ENCODE data around the gene CPVL.
"Not testable (repeated sequence)": the region's sequence is repeated elsewhere in the genome, so short reads cannot be mapped to it uniquely, and the experiment has no call there.

CPVL gene

DNA sequence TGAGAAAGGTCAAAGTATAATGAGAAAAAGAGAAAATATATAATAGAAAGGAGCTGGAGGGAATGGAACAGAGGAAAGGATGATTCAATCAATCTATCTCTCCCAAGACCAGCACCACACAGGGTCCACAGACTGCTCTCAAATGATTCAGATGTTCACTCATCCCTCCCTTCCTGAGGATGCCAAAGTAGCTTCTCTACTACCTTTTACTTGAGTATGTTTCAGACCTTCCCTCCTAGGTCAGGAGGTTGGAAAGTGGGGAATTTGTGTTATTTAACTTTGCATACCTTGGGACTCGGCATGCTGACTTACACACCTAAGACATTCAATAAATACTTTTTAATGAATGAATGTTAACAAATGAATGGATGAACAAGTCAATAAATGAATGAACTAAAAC, 30.6 kb downstream of the CPVL start:
- DNase-seq, result no peak

DNA sequence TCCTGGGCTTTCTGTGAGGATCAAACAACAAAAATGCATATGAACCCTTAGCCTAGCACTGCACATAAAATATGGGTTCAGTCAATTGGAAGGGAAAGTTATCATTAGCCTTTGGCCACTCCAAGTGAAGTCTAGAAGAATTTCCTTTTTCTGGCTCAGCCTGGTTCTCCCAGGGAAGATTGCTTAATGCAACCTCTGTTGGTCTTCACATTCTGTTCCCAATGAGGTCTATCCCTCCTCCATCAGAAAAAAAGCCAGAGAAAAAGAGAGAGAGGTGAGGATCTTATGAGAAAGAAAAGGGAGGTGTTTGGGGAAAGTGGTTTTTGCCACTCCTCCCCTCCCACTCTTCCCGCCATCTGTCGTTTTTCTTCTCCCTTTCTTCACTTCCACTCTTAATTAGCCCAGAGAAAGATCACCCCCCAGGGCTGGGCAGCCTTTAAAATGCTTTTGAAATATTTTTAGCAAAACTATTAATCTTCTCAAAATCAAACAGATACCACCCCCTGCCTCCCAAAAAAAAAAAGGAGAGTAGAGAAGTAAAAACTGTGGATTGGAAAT, 31.1 kb downstream of the CPVL start:
- DNase-seq, result no peak

GRCh38 chr7:29114266-29114665, 32.1 kb downstream of the CPVL start:
- not testable (repeated sequence) for DNase-seq

DNA sequence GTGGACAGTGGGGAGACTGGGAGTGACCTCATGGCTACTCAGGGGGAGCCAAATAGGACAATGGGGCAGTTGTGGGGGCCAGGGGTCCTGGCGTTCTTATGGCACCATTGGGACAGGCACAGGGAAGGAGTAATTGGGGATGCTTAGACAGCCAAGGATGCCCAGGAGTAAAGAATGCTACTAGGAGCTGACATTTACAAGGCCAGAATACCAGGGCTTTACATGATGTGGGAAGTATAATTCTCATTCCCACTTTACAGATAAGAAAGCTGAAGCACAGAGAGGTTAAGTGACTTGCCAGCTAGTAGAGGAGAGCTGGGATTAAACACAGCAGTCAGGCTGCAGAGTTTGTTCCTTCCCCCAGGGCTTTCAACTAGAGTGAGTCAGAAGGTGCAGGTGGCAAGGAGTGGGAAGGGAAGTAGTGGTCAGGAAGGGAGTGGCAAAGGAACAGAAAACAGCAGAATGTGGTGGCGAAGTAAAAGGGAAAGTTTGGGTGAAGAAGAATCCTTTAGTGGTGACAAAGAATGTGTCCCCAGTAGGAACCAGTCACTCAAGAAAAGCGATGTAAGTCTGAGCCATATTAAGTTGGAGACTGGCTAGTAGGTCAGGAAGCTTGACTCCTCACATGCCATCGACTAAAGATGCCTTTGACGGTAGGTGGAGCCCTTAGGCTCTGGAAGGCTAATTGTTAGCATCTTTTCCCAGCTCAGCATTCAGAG, 32.8 kb downstream of the CPVL start:
- DNase-seq, result no peak

GRCh38 chr7:29112721-29113120, 33.6 kb downstream of the CPVL start:
- no peak for DNase-seq

DNA sequence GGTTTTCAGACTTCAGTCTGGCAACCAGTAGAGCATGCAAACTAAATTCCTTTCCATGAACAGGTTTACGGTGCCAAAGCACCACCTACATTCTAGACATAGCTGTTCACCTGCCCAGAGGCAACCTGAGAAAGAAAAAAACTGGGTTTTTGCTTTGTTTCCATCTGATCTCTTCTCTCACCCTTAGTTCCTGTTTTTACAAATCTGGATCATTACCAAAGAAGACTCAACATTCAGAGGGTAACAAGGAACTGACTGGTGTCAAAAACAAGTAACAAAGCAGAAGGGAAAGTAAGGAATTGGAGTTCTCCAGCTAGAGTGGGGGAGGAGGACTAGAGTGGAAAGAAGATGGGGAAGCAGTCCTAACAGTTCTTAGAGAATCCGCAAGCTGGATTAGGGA, 36.4 kb downstream of the CPVL start:
- no peak for DNase-seq

DNA sequence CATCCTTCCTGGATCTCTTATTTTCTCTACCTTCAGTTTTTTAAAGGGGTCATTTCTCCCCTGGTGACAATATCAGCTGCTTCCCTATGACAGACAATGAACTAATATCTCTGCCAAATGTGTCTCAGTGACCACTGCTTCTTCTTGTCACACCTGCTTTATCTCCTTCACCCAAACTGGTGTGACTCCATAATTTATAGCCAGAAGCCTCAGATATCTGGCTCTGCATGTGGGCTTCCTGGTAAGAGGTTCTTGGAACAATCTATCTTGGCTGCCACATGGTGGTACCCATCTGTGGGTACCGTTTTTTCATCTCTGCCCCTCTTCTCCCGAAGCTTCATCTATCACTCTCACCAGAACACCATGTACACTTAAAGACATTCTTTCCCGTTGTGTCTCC, 37.0 kb downstream of the CPVL start:
- no peak for DNase-seq

GRCh38 chr7:29107056-29107455, 39.3 kb downstream of the CPVL start:
- DNase-seq, result no peak

DNA sequence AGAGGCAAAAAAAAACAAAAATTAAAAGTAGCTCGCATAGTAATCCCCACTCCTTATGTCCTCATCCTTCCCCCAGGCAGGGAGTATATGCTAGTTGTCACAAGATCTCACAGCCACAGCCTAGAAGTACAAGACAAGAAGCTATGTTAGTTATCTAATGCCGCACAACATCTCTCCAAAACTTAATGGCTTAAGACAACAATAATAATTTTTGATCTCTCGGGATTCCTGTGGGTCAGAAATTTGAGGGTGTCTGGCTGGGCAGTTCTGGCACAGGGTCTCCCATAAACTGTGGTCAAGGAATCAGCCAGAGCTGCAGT, 39.7 kb downstream of the CPVL start:
- DNase-seq, result no peak

DNA sequence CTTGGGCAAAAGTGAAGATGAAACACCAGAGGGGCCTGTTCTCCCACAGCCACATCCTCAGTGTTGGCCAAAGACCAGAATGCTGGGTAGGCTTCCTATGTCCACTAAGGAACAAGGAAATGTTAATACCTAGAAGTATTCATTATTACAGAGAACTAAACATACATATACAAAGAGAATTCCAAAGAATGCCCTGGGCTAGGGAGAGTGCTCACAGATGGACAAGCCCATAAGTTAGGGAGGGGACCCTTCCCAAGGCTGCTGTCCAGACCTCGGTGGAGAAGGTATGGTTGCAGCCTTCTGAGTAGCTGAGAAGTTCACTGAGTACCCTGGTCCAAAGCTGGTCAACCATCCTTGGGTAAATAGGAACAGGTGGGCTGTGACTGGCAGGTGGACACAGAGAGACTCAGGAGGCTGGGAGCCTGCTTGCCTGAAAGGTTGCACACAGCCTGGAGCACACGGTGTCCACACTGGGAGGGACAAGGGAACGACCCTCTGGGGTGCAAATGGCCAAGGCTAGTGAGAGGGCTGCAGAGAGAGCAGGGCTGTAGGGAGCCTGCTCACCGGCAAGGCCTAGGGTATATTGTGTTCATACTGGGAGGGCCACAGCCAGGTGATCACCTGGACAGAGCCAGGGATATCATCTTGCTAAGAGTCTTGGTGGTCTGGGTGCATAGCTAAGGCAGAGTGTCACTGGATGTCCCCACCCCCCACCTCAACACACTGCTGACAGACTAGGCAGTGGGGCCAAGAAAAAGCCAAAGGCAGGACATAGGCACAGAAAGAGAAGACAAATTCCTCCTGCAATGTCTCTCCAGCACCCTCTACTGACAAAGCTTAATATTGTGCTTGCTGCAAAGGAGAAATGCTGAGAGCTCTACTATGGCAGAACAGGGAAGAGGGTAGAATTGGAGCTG, 40.3 kb downstream of the CPVL start:
- DNase-seq, result no peak

DNA sequence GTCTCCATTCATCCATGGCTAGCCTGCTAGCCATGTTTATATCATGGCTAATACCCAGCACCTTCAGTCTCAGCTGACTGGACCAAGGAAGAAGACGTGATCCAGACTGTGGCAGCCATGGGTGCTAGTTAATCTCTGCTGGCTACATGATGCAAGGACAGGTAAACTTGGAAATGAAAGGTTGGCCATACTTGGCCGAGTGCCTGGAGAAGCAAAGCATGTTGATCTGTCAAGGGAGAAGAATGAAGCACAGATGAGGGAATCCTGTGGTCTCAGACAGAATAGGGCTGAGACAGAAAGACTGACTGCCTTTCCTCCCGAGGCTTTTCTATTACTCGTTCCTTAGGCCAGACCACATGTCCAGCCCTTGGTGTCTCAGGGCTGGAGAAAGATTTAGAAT, 41.1 kb downstream of the CPVL start:
- DNase-seq, result no peak

DNA sequence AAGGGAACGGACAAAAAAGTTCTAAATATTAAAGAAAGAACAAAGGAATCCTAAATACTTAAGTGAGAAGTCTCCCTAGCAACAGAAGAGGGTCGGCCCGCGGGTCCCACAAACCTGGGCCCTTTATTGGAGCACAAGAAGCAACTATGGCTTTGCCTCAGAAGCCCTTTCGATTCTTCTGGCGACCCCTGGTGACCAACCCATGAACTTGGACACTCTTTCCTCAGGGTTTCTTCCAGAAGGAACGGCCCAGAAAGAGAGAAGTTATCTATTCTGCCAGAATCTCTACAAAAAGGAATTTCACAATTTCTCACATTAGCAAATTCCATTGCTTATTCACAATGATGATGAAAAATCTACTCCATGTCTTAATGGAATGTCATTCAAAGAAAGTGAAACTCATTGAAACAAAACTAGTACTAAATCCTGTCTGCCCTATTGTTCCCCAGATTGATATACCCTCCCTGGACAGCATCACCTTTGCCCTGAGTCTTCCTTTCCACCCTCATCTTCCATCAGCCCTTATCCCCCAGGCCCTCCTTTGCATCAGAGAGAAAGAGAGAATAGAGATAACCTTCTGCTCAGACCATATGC, 43.7 kb downstream of the CPVL start:
- no peak for DNase-seq

DNA sequence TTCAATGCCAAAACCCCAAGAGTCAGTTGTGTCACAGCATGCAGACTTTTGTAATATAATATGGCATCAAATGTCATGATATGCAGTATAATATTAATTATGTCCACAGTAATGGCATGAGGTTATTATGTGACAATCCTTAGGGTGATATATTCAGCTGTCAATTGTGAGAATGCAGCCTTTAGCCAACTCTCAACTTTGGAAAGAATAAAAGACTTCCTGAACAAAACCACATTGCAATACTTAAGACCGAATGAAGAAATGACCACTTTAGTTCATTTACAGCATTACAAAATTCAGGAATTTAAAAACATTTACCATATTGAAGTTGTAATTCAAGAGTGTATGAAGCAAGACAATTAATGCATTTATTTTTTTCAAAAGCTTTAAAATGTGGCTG, 45.4 kb downstream of the CPVL start:
- no peak for DNase-seq

DNA sequence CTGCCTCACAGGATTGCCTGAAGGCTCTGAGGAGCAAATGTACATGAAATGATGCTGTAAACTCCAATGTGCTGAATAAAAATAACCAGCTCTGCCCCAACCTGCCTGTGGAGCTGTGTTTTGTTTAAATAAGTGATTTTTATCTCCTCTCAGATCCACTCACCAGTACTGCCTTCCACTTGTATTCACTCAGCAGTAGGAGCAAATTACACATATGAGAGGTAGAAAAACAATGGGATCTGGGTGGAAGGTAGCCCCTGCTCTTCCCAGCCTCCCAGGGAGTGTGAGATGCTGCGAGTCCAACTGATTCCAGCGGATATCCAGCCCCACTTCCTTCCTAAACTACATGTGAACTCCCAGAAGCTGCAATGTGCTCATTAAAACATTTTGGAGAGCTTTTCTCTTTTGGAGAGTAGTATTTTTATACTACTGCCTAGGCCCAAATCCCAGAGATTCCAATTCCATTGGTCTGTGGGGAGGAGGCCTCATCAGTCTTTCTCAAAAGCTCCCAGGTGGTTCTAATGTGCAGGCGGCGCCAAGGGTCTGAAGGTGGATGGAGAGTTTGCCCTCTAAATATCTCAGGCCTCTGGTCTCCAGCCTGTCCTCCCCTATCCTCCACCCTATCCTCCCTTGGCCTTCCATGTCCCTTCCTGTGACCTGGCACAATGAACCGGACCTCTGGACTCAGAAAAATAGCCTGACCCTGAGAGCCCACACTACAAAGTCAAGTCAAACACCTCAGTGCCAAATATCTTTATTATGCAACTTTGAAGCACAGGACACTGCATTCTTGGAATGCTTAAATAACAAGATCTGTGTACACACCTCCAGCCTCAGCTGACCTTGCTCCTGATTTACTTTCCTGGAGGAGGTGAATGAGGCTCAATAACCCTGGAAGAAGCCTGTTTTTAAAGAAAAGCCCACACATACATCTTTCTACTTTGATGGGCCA, 46.2 kb downstream of the CPVL start:
- DNase-seq, result no peak

DNA sequence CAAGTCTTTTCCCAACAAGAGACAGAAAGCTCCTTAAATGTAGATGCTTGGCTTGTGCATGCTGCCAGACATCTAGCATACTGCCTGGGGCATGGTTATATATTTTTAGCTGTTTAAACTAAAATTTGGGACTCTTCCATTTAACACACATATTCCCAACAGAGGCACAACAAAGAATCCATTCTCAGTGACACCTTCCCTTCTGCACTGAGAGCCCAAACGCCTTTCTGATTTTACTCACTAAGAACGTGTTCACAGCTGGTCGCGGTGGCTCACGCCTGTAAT, 49.9 kb downstream of the CPVL start:
- DNase-seq, result no peak

DNA sequence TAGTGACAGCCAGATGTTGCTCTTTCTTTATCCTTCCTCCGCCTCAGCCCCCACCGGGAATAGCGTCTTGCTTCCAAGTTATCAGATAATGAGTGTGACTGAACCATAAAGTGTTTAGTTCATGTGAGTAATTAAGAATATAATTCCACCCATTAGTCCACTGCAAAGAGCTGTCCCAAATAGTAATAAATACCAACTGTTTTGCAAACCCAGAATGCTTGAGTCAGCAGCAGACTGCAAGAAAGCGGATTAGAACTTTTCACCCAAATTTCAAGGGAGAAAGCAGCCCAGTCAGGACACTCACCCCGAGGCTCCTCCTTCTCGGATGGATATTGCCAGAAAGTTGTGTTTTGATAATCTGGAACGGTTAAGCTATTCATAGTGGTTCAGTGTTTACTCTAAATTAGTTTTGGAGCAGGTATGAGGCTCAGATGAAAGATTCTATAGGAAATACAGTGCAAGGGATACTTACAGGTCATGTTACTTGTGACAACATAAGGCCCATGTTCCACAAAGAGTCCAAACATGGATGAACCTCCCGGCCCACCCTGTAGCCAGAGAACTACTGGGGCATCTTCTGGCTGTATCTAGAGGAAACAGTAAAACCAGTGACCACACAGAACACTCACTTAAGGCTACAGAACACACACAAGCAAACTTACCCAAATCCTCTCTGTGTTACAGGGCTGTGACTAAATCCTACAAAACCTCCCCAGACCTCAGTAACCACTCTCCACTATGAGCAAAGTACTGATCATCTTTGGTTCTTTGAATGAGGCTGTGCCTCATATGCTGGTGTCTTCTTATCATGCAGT, 50.5 kb downstream of the CPVL start:
- no peak for DNase-seq

- not testable (repeated sequence) for DNase-seq
Measured at GRCh38 chr7:29093091-29093490, 53.2 kb downstream of the CPVL start.

- no peak for DNase-seq
Measured at GRCh38 chr7:29091715-29092114, 54.6 kb downstream of the CPVL start.

GRCh38 chr7:29090836-29091601, 55.3 kb downstream of the CPVL start:
- DNase-seq, result no peak

- no peak for DNase-seq
Measured at GRCh38 chr7:29090151-29090805, 56.1 kb downstream of the CPVL start.

DNA sequence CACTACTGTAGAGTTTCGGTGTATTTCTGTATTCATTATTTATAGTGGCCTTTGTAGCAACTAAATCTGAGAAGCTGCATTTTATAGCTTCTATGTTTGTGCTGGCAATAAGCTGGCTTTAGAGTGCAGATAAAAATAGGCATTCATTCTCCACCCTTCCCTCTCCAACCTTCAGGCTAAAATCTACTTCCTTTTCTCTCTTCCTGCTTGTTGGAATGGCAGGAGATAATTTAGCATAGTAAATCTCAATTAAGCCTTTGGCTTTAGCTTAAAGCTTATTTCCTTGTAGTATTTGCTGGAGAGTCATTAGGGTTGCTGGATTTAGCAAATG, 58.5 kb downstream of the CPVL start:
- DNase-seq, result no peak
